ENCODE results near the gene EPHA4.

EPHA4 gene

DNA sequence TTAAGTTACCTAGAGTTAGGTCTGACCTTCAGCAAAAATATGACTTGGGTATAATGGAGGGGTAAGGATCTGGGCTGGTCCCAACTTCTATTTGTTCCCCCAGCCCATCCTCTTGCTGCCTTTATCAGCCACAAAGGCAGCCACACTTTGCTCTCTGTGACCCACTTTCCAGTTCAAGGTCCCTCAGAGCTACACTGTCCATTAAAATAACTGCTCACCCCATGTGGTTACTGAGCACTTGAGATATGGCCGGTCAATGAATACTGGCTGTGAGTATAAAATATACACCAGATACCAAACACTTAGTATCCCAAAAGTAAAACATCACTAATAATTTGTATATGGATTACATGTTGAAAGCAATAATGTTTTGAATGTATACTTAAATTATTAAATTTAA is 67.2 kb downstream of the EPHA4 start:
- DNase-seq (ENCODE audit: low read depth): no peak

DNA sequence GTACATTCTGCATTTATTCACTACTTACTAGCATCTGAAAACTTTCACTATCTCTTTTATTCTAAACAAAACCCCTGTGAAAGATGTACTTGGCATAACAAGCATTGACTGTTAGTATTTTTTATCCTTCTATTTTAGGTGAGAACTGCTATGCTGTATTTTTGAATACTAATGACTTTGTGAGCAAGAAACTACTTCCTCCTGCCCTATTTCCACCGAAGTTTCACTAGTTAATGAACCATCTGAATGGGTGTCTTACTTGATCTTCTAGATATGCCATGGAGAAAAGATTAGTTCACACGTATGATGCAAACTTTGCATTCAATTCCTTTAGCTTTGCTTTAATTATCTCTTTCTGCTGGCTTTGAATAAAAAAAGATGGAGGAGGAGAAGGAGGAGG is 68.1 kb downstream of the EPHA4 start:
- DNase-seq (ENCODE audit: low read depth): no peak

DNA sequence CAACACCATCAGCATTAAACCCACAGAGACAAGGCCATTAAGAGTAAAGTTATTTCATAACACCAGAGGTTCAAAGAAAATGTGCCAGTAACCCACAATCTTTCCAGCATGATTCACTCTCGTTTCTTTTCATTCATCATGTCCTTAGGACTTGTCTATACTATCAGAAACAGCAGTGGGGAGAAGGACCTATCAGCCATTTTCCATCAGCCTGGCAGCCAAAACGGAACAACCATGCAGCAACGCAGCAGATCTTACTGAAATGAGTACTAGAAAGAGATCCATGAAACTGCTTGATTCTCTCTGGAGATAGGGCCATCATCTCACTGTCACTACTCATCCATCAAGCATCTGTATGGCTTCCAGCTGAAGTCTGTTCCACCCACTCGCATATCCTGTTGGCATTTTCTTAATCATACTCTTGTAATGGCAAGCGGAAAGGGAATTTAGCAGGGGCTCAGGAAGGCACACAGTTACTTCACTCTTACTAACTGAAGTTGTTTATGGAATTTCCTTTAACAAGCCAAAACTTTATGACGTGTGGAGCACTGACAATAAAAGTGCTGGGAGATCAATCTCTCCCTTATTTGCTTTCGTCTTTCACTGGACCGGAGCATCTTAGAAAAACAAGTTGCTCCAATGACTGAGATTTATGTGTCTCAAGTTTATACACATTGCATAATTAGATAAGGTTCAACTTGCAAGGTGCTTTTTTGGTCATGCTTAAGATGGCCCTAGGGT is 69.7 kb downstream of the EPHA4 start:
- no peak for DNase-seq (ENCODE audit: low read depth)

DNA sequence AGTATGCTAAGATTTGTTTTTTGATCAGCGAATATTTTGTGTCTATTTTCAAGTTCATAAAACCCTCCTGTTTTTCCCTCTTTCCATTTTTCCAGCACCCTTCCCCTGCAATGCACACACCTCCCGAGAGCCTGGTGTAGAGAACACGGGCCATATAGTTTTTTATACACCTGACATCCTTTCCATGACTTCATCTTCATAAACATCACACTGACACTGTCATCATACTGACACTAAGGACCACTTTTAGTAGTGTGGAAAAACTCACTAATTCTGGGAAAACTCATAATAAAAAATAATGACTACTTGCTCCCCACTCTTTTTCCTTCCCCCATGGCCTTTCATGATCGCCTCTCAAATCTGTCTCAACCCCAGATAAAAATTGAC is 70.2 kb downstream of the EPHA4 start:
- no peak for DNase-seq (ENCODE audit: low read depth)

DNA sequence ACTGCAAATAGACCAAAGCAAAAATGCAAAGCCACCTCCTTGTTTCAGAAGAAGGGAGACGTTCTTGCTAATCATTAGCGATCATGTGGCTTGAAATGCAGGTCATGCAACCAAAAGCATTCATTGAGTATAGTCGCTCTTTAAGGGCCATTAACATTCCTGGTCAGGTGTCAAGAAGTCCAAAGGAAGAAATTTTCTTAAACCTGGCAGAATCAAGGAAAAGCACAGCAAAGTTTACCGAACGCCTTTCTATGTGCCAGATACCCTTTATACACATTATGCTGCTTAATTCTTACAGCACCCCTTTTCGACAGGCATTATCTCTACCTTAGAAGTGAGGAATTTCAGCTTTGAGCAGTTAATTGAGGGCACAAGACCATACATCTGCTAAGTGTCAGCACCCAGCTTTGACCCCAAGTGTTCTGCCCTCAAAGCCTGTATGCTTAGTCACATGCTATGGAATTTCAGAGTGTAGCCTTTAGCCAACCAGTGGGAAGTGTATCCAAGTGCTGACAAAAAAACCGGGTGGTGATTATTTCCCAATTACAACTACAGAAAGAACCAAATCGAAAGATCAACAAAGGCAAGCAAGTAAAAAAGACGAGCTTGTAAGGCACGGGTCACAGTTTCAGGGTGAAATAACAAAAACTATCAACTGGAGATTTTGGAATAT is 70.8 kb downstream of the EPHA4 start:
- DNase-seq (ENCODE audit: low read depth): no peak

DNA sequence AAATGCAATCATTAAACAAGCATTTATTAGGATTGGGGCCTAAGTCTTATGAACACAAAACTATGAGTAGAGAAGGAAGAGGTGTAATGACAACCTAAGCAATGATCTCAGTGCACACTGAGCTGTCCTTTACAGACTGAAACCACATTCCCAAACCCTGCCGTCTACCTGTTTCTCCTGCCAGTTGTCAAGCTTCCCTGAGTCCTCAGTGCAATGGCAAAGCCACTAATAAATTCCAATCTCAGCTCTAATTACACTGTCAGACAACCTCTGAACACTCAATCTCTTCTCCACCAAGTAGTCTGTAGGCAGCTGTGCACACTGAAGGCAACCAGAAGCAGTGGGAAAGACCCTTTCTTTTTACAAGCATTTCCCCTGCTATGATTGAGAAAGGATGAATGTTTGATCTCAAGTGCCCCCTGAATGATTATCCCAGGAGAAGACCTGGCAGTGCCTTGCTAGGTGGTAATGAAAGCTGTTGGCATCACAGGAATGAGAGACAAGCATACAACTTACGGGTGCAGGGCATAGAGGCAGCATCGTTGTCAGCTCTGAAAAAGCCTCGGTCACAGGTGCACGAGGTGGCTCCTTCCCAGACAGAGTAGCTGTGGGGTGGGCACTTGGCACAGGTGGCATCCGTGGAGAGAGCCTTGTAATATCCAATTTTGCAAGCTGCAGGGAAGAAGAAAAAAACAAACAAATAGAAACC is 71.4 kb downstream of the EPHA4 start:
- no peak for DNase-seq (ENCODE audit: low read depth)

DNA sequence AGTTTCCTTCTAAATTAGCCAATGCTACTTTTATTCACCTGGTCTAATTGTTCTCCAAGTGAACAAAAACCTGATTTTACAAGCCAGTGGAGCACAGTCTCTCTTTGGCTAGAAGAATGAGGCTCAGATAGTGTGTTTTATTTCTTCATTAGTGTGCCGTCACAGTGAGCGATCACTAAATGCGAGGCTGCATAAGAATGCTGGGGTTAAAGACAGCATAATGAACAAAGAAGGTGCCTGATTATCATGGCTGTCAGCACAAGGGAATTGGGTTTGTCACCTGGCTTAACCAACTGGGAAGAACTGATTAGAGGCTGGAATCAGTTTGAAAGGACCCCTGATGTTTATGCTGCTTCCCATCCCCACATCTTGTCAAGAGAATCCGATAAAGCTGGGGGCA is 76.4 kb downstream of the EPHA4 start:
- DNase-seq (ENCODE audit: low read depth): no peak

DNA sequence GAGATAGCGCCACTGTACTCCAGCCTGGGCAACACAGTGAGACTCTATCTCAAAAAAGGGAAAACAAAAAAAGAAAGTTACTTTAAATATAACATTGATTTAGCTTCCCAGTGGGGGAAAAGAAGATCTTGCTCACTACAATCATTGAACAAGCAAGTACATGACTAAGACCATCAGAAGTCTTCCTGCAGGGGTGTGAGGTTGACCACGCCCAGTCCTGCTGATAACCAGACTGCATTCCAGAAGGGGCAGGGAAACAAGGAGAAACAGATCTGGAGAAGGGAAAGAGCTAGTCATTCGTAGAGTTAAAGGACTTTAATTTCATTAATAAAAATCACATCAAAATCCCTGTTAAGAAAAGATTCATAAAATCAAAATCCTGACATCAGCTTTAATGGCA is 77.5 kb downstream of the EPHA4 start:
- no peak for DNase-seq (ENCODE audit: low read depth)

DNA sequence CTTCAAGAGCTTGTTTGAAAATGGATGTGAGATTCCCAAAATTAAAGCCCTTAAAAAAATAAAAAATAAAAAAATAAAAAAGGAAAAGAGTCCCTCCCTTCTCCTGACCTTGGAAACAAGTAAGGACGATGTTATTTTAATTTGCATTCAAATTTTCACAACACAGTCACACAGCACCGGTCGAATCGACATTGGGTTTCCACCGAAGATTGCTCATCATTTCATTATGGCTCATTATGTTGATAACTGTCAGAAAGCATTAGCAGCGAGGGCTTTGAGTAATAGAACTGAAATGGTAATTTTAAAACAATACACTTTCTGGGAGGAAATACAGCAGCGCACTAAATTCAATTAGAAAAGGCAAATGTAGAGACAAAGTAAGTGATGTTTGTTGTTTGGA is 78.7 kb downstream of the EPHA4 start:
- no peak for DNase-seq (ENCODE audit: low read depth)

DNA sequence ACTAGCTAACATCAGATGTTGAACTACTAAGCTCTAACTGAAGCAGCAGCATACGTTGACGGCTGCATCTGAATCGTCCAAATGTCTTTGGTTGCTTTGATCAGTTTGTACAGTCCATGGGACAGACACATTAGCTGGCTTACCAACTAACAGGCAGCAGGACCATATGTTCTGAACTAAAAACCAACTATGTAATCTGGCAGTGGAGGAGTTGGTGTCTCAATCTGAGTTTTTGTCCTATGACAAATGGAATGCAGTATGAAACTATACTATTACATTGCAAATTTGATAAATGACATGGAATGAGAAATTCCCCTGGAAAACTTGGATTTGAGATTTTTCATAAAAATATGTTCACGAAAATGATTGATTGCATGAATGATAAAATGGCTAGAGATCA is 79.5 kb downstream of the EPHA4 start:
- DNase-seq (ENCODE audit: low read depth): no peak

DNA sequence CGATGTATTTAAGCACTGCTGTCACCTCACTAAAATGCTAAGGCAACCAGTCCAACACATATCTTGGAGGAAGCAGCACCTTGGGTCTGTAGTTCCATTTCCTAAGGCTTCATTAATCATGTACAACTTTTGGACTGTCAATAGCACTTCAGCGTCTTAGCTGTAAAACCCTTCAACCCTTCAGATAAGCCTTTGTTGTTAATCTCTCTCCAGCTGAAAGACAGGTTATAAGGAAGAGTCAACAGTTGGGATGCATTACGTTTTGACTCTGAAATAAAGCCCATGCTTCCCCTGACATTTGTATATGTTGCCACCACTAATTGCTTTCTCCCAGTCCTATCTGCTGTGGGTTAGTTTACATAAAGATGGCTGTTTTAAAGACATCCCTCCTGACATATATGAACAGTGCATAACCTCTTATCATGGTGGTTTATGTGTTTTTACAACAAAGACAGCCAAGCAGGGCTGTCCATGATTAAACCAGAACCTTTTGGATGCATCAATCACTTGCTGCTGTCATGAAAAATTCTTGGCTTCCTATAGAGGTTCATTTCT is 81.5 kb downstream of the EPHA4 start:
- no peak for DNase-seq (ENCODE audit: low read depth)

DNA sequence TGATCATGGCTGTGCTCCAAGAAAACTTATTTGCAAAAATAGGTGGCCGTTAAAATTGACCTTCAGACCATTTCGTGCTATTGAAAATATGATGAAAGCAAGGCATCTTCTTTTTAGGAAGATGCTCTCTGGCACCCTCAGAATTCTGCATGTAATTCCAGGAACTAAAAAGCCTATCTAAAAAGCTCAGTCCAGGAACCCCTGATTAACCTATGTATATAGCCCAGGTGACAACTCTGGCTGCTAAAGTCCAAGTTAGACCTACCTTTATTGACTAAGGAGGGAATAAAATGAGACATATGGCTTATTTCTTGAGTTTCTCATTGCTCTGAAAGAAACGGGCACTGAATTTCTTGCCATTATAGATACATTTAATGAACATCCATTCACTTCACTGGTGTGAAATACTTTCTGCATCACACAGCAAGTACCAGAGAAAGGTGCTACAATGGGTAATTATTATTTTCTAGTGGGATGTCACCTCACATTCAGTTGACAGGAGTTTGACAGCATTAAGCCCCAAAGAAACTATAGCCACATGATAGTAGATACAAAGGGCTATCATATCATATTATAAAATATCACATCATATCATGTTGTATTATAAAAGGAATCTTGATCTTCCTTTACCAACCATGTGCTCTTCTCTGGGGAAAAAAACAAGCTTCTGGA is 83.8 kb downstream of the EPHA4 start:
- no peak for DNase-seq (ENCODE audit: low read depth)

DNA sequence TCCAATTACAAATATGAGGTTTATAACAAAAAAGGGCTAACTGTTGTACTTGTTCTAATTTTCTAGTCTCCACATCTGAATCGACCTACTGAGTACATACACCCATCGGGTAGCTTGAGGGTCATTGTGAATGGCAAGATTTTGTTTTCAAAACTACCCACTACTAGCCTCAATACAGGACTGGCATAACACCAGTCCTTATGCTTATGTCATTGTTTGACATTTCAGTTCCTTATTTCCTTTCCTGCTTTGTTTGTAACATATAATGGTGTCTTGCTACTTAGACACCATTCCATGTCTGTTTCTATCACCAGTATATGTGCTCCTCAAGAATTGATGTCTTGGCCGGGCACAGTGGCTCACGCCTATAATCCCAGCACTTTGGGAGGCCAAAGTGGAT is 86.0 kb downstream of the EPHA4 start:
- no peak for DNase-seq (ENCODE audit: low read depth)

DNA sequence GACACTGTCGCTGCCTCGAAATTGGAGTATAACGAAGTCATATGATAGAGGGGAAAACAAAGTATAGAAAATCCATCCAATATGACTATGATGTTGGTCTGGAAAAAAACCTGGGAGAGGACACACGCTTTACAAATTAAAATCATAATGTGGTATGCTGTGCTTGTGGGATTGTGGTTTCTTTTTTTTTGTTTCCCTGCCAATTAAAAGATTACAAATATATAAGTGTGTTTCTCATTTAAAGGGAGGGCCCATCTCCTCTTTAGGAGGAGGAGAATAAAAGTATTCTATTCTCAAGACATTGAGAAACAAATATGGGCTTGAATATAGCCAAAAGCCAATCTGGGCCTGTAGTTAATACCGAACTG is 86.6 kb downstream of the EPHA4 start:
- DNase-seq (ENCODE audit: low read depth): no peak

DNA sequence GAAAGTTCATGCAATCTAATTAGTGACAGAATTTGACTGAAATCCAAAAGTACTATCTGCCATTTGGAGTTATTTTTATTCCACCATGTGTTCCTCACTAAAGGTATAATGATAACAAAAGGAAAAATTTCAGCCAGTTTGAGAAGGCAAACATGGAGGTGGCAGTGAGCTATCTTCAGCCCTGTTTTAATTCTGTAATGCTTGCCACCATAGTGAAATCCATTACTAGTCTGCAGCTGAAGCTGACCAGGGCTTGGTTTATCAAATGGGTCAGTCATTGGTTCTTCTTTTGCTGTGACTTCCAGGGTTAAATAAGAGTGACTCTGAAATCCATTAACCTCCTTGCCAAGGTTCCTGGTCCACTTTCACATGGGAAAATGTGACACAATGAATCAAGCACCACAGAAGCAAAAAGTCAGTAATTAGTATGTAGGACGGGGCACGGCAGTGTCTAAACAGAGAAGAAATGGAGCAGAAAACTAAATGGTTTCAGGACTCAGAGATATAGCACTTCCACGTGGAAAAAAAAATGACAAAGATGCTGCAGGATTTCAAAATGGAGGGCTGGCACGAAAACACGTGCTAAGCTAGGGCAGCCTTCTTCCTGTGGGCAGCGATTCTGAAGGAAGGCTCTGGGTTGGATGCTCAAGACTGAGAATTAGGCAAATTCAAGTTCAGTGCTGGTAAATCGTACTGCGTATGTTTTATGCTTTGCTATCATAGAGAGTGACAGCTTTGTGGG is 87.2 kb downstream of the EPHA4 start:
- DNase-seq (ENCODE audit: low read depth): no peak

DNA sequence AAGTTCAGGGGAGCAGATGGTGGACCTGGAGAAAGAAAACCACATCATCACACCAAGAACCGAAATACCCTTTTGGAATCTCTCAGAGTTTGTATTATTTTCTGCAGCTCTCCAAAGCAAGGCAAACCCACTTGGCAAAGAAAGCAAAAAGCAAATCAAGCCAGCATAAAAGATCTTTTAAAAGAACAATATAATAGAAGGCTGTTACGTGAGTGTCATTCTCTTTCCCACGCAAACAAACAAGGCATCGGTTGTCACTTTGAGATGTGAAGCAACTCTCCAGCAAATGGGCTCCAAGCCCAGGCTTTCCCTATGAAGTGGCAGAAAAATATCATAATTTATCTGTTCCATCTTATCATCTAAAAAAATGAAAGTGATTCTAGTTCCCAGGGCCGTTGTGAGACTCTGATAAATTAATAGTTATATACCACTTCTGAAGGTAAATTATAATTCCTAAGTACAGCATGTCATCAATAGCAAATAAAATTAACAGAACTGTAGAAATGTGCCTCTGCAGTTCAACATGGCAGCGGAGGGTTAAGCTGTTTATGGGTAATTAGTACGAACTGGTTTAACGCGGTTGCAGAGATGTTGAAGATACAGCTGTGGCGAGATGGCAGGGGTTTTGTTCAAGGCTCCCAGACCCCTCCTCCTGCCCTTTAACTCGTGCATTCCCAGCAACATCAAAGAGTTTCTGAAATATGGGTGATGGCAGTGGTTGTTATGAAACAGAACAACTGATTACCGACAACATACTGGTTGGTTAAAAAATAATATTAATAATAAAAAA is 89.2 kb downstream of the EPHA4 start:
- no peak for DNase-seq (ENCODE audit: low read depth)

DNA sequence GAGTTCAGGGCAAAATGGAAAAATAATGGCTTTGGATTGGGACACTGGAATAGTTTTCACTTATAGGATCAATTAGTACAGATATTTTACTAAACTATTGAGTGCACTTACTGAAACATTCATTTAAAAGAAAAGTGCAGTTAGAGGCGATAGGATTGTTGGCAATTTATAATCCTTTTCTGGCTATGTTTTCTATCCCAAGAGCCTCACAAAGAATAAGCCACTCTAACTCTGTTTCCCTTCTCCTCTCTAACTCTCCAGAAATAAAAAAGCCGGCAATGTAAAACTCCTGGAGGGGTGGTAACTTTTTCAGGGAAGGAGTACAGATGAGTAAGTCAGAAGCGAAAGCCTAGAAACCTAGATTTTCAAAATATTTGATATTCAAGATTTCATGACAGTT is 91.3 kb downstream of the EPHA4 start:
- DNase-seq (ENCODE audit: low read depth): no peak

DNA sequence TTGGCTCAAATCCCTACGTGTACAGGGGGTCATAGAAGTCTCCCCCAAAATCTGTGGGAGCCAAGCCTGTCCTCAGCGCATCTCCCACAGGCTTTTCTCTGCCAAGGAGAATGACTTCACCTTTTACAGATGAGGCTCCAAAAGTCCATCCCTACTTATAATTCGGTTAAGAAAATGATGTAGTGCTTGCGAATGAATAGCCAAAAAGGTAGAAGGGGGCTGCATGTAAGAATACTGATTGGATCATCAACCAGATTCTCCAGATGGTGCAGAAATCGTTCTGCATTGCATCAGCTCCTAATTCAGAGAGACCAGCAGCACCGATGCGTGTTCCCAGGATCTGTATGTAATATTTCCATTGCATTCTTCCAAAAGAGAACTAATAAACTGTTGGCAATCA is 91.9 kb downstream of the EPHA4 start:
- DNase-seq (ENCODE audit: low read depth): no peak

DNA sequence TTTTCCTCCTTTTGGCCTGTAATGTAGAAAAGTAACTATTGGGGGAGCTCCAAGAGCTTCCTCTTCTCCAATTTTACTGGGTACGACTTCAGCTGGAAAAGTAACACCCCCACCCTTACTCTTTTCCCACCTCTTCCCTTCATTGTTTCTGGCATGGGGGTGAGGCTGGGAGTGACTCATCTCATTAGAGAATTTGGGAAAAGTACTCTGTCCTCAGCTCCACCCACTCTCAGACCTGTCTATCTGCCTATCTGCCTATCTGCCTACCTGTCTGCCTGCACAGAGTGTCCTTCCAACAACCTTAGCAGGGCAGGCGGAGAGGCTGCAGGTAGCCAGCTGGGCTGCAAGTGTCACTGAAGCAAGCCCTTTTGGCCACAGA is 93.6 kb downstream of the EPHA4 start:
- no peak for DNase-seq (ENCODE audit: low read depth)

DNA sequence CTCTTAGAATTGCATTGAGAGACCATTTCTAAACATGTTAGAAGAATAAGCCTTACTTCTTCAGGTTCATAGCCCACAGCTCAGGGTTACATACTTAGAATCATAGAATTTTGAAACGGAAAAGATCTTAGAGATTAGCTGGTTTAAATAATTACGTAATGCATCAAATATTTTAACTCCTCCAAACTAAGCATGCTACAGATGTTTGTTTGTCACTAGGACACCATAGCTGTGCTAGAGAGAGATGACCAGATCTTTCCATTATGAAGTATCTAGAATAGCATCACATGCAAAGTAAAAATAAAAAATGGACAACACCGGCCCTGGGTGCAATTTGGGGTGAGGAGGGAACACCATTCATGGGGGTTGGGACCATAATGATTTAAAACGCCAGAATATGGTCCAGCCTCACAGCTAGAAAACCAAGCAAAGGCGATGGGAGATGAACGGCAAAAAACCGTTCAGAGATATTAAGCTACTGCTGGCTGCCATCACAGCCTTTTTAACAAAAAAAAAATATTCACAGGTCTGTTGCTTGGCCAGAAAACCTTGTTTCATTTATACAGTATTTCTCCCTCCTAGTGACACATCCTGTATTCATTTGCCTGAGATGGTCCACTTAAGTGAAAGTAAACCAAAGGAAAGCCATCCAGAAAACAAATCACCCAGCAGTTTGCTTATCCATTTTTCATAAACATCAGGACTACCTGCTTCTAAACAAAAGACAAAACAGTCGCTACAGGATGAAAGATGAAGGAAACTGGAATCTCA is 94.2 kb downstream of the EPHA4 start:
- no peak for DNase-seq (ENCODE audit: low read depth)
